ENCODE results near the gene TRABD.

GRCh38 chr22:50148166-50148500, 37.6 kb upstream of the TRABD start:
- no peak for TF ChIP-seq CTCF (IDR thresholded peaks at IDR 0.05; ENCODE audit: borderline replicate concordance, extremely low read depth, low read length, poor library complexity, severe bottlenecking)
- no peak for TF ChIP-seq EZH2 (IDR thresholded peaks at IDR 0.05; ENCODE audit: borderline replicate concordance, low read depth, low read length, severe bottlenecking)
